HG03095 (cell line): ENCODE results near the gene ZBTB18.

ENCODE experiments used
- ATAC-seq: cut with Tn5 transposase; IDR thresholded peaks from one replicate; pipeline ENCODE4 v1.9.1; 2021; ENCODE audit warnings: moderate library complexity; ENCODE audit not compliant: unreplicated experiment

Gene ZBTB18

GRCh38 chr1:244060686-244061085 is 9.6 kb downstream of the ZBTB18 start:
- ATAC-seq, result no peak

- ATAC-seq, result no peak
Measured at GRCh38 chr1:244062156-244062725, 11.2 kb downstream of the ZBTB18 start.

- no peak for ATAC-seq
Measured at GRCh38 chr1:244063498-244063897, 12.4 kb downstream of the ZBTB18 start.

- no peak for ATAC-seq
Measured at GRCh38 chr1:244064621-244065020, 13.5 kb downstream of the ZBTB18 start.

DNA sequence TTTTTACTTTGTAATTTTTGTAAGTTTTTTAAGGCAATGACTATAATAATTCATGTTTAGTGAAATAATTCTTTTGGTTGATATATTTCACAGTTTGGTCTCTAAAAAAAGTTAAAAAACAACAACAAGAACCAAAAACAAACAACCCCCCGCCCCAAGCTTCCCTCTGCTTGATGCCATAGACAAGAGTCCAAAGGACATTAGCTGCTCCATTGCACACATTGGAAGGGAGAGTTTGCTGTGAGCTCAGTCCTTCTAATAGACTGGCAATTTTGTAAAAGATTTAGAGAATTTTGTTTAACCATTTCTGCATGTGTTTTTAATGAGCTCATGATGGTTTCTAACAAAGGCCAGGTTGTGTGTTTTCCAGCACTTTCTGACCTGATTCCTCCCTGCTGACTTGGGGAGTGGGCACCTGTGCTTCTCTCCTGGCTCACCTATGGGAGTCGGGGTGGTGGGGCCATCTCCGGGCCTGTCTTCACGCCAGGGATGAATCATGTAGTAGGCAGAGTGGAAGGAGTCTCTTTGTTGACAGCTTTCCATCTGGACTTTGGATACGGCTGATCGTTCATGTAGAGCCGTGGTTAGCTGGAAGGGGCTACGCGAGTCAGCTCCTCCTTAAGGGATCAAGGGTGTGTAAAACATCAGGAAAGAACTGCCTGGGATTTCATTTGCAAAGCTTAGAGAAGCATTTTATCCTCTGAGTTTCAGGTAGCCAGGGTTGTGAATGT is 14.1 kb downstream of the ZBTB18 start:
- no peak for ATAC-seq

GRCh38 chr1:244065960-244066388 is 14.9 kb downstream of the ZBTB18 start:
- ATAC-seq, result no peak

- peak; percentile 53 for ATAC-seq
Measured at GRCh38 chr1:244066954-244067716, 16.1 kb downstream of the ZBTB18 start.

DNA sequence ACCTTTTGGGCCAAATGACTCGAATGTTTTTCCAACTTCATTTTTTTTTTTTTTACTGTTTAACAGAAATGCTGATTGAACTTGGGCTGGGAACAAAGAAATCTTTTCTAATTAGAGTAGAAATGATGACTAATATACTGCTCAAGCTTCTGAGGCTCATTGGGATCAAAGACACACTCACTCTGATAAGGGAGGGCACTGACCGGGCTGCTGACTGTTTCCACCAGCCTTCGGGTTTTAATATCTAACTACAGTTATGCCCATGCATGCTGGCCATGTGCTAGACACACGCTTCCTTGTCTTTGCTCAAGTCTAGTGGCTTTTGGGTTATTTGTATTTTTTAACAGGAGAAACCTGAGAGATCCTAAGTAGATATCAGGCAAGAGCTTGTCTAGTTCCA is 16.8 kb downstream of the ZBTB18 start:
- ATAC-seq, result no peak

GRCh38 chr1:244068567-244068966 is 17.5 kb downstream of the ZBTB18 start:
- no peak for ATAC-seq

DNA sequence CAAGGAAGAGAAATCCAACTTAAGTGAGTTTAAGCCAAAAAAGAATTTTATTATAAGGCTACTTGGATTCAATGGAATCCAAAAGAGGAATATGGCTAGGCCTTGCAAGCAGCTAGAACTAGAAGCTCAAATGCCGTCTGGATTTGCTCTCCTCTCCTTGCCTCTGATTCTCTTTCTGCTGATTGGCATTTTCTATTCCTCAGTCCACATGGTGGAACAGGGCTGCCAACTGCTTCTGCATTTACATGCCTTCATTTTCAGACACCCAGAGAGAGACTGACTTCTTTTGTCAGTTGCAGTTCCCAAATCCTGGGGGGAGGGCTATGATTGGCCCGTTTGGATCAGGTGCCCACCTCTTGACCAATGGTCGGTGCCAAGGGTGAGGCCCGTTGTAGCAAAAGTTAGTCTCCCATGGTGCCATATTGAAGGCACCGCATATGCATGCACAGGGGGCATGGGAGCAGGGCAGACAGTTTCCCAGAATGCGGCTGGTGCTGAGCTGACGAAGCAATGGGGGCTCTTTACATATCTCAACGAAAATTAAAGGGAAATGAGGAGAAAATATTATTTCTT is 18.3 kb downstream of the ZBTB18 start:
- ATAC-seq, result no peak

DNA sequence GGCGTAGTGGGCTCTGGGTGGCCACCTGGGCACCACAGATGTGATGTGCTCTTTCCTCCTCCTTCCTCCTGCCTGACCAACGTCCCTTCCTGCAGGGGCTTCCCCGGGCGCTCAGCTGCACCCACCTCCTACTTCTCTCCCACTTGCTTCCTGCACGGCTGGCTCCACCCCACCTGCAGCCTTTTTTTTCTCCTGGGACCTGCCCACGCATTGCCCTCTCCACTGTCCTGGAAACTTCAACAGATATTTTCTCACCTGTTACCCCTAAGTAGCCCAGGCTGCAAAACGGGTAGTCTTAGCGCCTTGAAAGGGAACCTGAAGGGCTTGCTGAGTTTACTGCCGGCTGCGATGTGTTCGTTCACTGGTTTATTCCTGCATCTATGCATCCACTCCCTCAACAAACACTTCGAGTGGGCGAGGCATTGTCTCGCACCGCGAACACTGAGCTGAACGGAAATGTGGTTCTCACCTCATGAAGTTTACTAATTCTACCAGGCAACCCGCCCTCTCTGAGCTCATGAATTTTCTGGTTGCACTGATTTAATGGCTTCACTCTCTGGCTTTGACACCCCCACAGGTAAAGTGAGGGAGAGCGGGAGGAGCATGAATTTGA is 23.6 kb downstream of the ZBTB18 start:
- peak; percentile 64 for ATAC-seq

DNA sequence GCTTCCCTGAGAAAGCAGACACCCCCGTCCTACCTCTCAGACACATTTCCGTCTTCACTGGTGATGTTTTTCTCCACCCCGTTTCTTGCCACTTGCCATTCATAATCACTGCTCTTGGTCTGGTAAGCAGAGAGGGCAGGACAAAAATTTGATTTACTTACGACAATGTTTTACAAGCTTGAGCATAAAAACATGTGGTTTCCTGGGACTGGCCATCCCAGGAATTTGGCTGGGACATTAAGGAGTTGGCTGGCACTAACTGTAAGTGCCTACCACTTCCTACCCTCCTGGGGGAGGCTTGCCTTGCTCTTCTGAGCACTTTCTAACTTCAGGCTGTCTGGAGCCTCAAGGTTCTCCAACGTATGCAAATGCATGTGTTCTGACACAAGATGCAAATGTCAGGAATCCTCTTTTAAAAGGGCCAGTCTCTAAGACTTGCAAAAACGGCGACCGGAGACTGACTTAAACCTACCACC is 24.2 kb downstream of the ZBTB18 start:
- ATAC-seq, result peak; percentile 16

- ATAC-seq, result no peak
Measured at GRCh38 chr1:244076740-244077139, 25.7 kb downstream of the ZBTB18 start.

- ATAC-seq, result no peak
Measured at GRCh38 chr1:244077473-244078220, 26.6 kb downstream of the ZBTB18 start.

DNA sequence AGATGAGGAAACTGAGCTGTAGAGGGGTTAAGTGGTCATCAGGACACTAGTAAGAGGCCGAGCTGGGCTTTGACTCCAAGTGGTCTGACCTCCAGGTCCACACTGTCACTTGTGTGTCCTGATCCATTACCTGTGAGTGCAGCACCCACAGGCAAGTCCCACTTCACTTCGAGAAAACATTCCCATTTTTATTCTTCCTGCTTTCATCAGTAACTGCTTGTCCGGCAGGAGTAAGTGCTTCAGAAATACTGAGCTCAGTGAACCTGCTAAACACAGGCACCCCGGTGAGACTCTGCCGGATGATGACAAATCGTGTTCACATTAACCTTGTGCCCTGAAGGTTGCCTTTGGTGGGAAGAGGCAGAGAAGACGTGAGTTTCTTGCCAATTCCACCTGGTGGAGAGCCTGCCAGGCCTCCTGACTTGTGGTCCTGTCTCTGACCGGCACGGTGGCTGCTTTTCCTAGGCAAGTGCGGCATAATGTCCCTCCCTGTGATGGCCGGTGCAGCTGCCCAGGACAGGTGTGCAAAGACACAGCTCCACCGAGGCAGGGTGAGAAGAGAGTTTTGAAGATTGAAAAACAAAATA is 29.4 kb downstream of the ZBTB18 start:
- no peak for ATAC-seq

- ATAC-seq, result no peak
Measured at GRCh38 chr1:244082969-244083368, 31.9 kb downstream of the ZBTB18 start.

DNA sequence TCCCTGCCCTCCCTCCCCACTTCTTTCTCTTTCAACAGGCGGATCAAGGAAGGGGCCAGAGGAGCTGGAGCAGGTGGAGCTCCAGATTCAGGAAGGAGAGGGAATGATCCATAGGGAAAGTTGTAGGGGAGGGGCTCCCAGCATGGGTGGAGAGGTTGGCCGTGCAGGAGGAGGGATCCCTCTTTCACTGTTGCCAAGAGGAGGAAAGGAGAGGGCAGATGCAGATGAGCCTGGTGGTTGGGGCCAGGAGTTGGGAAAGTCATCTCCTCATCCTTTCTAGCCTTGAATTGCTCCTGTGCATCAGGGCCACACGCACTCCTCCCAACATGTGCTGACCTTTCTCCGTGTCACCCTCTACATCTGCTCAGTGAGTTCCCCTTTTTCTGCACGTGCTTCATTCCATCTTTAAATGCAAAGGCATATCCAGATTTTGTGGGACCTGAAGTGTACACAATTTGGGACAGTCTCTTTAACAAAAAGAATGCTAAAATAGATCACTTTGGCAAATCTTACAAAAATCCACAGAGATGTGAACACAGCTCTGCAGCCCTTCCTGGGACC is 32.4 kb downstream of the ZBTB18 start:
- no peak for ATAC-seq

DNA sequence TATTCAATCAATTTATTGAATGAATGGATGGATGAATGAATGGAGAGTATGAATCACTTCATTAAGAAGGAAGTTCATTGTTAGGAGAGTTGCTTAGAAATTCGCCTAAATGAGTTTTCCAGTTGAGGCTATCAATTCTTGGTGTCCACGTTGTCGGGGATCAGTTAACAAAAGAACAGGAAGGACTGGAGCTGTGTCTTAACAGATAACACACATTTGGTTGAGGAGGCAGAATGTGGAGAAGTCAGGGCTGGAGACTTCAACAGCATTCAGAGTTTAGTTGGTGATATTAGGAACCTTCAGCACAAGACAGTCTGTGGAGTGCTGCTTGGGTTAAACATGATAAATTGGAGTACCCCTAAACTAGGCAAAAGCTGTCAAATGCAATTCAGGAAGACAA is 33.7 kb downstream of the ZBTB18 start:
- no peak for ATAC-seq

DNA sequence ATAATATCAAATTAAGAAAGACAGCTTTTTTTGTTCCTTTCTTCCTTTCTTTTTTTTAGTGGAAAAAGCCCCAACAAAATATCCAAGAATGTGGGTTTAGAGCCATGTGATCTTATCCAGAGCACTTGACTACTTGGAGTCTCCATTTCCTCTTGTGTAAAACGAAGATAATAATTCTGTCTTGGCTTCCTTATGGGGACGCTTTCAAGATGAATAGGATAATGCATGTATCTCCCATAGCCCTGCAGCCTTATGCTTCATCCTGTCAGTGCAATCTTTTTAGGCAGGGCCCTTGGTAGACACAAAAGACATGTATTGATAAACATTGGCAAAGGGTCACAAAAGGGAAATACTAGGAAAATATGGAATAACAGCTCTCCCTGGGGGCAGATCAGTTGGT is 34.8 kb downstream of the ZBTB18 start:
- ATAC-seq, result no peak
